AG09319 (cell line): ENCODE data around the gene CHRM4.

Source experiments
- DNase-seq: peaks from one replicate; pipeline ENCODE4 v3.0.0-alpha.2; 2010; ENCODE audit warnings: low read depth; ENCODE audit errors: extremely low read depth
- TF ChIP-seq, protein P1 (sequence below): IDR thresholded peaks from 2 replicates; pipeline ENCODE4 v1.5.1; 2011; ENCODE audit warnings: low read depth, mild to moderate bottlenecking, inconsistent platforms, low read length, moderate library complexity

Gene CHRM4

DNA sequence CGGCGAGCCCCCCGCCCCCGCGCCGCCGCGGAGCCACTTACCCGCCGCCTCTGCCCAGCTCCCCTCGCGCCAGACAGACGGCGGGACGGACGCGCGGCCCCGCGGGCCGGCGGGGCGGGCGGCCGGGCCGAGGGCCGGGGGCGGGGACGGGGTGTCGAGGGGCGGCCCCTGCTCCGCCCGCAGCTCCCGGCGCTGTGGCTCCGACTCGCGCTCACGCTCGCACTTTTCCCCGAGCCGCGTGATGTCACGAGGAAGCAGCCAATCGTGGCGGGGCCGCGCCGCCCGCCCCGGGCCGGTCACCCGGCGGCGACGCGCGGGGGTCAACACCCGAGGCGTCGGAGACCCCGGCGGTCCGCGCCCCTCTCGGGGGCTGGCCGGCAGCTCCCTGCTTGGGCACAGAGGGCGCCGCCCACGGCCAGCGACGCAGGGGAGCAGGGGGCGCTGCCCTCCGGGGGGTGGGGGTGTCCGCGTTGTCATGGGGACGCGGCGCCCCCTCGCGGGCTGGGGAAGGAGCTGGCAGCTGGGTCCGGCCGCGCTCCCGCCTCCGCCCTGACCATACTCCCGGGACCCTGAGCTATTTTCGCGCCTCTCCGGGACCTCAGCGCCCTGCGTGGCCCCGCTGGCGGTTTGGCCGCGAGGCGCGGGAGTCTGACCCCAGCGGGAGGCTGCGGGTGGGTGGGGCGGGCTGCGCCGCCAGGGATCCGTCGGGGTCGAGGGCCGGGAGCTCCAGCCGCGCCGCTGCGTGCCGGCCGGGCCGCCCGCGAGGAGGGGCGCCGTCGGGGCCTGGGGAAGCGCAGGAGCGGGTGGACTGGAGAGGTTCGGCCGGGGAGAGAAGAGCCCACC, at the start of gene CHRM4:
Gene CHRM4 (minus strand): TSS at position 199 of the 843 bp plus-strand sequence. CDS start 5,219 bp downstream, outside the sequence.
- no peak for DNase-seq

DNA sequence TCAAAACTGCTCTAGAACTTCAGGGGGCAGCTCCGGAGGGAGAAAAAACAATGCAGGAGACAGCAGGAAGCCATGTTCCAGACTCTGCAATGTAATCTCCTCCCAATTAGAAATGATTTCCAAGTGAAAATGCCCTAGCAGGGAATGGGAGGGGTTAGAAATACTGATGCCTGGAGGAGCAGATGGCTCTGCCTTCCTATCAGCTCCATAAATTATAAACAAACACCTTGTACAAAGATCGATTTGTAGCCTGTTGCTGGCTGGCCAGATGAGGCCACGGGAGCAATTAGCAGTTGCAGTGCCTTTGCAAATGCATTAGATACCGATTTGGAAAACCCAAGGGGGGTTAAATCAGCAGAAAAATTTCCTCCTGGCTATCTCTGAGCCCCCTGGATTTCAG, 46.6 kb upstream of the CHRM4 start:
- TF ChIP-seq, protein P1, sequence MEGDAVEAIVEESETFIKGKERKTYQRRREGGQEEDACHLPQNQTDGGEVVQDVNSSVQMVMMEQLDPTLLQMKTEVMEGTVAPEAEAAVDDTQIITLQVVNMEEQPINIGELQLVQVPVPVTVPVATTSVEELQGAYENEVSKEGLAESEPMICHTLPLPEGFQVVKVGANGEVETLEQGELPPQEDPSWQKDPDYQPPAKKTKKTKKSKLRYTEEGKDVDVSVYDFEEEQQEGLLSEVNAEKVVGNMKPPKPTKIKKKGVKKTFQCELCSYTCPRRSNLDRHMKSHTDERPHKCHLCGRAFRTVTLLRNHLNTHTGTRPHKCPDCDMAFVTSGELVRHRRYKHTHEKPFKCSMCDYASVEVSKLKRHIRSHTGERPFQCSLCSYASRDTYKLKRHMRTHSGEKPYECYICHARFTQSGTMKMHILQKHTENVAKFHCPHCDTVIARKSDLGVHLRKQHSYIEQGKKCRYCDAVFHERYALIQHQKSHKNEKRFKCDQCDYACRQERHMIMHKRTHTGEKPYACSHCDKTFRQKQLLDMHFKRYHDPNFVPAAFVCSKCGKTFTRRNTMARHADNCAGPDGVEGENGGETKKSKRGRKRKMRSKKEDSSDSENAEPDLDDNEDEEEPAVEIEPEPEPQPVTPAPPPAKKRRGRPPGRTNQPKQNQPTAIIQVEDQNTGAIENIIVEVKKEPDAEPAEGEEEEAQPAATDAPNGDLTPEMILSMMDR: no peak
- no peak for DNase-seq

More for the DNA sequence above, at the start of gene CHRM4:
- TF ChIP-seq, protein P1: peak; percentile 25

DNA sequence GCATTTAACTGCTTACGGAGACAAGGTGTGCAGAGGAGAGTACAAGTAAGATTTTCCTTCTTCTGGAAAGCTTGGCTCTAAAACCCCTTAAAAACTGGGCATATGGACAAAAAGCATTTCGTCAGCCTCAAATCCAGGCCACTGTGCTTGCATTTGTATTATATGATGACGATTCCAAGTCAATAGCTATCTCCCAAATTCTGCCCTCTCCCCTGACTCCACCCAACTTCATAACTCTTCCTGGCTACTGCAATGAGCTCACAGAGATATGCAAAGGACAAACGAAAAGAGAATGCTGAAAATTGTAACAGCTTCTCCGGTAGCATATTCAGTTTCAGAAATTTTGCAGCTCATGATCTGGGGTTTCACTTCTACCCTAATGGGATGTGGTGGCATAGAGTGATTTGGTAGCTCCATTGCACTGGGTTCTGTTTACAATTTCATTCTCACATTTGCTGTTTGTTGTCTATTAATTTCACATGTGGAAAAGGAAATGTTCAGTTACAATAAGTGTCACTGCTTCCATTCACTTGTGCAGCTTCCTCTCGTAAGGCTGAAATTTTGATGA, 45.6 kb upstream of the CHRM4 start:
- DNase-seq: no peak
- TF ChIP-seq, protein P1: no peak

DNA sequence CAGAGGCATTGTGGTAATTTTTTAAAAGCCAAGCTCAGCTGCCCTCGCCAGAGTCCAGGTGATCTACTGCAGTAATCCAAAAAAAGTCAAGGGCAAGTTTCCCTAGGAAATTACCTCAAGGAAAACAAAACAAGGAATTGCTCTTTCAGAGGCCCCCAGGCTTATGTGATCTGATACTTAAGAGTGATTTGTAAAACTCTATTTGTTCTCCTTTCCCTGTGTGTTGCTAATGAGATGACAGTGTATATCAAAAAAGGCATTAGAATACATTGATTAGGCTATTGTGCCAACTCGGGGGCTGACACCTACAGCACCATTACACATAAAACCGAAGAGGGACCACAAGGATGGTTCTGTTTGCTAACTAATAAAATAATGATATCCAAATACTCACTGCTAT, 44.5 kb upstream of the CHRM4 start:
- no peak for DNase-seq
- TF ChIP-seq, protein P1: no peak

DNA sequence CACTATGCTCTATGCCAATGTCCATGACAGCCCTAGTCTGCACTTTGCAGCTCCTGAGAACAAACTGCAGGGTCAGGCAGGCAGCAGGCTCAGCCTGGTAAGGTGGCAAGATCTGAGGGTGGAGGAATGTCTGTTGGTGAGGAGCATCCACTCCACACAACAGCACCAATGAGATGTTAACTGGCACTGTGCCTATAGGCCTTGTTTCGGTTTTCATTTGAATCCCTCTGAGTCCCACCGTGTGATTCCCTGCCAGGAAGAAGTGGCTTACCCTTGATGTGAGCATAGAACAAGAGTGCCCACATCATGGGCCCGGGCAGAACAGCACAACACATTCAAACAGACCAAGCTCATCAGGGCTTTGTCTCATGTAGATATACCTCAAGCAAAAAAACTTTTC, 44.1 kb upstream of the CHRM4 start:
- no peak for DNase-seq
- TF ChIP-seq, protein P1: no peak

DNA sequence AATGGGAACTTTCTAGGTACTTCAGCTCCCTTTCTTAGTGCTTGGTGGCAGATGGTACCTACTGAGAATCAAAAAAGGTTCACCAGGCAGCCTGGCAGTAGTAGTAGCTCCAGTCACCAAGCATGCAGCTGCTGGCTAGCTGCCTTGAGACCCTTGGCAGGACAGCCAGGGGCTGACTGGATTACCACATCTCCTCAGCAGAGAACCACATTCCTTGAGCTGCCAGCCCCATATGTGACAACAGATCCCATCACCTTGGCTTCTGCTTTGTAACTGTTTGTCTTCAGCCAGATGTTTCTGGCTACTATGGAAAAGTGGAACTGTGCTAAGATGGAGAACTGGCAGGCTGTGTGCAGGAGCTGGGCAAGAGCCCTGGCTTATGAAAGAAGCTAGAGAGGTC, 39.6 kb upstream of the CHRM4 start:
- TF ChIP-seq, protein P1: no peak
- DNase-seq: no peak

DNA sequence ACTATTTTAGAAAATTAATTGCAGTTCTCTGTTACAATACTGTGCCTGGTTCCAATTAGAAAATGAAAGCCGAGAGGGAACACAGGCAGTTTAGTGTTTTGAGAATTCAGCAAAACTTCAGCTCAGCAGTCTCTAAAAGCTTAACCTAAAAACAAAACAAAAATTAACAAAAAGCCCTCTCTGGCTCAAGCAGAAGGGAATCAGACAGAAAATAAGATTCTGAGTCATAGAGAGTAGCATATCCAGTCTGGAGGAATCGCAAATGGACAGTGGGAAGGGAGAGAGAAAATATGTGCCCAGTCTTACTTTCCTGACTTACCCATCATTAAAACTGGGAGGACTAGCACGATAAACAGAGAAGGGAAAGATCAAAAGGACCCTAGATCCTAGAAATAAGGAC, 38.1 kb upstream of the CHRM4 start:
- TF ChIP-seq, protein P1: no peak
- DNase-seq: peak; percentile 5
